ENCODE measurements around the gene COPS9. TPM values are rescaled to one million over a fixed set of nuclear protein-coding genes. Genes with fewer than 3 reads are reported as not detected.

Gene COPS9
- total RNA-seq, 2 experiments from 2014 or later: 85.2 to 99.9 TPM

DNA sequence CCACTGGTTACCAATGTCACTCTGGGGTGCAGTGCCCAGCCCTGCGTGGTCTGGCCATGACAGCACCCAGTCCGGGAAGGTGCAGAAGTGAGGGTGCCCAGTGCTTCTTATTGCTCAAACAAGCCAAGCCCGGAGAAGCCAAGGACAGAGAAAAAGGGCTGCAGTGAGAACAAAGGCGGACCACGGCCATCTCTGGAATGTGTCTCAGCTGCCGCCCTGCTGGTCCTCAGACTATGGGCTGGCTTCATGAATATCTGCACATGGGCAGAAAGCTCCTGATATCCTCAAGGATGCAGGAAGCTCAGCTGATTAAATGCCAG is 28.7 kb downstream of the COPS9 start:
- Mint-ChIP-seq H3K27ac (no peak overlapping the region), H3K4me1 (ENCODE audit: low read depth) (no peaks in the 10 kb centered on the region), H3K4me3 (no peak overlapping the region), H3K27me3 (peaks cover 23% of the 10 kb centered on the region), H3K36me3 (no peaks in the 10 kb centered on the region), H3K9me3 (no peaks in the 10 kb centered on the region)
- intact Hi-C loops (cut with micrococcal nuclease): no loop called here
- DNase-seq: no peak
- POLR2A ChIA-PET: no interaction called here
- CTCF ChIA-PET: no interaction called here

DNA sequence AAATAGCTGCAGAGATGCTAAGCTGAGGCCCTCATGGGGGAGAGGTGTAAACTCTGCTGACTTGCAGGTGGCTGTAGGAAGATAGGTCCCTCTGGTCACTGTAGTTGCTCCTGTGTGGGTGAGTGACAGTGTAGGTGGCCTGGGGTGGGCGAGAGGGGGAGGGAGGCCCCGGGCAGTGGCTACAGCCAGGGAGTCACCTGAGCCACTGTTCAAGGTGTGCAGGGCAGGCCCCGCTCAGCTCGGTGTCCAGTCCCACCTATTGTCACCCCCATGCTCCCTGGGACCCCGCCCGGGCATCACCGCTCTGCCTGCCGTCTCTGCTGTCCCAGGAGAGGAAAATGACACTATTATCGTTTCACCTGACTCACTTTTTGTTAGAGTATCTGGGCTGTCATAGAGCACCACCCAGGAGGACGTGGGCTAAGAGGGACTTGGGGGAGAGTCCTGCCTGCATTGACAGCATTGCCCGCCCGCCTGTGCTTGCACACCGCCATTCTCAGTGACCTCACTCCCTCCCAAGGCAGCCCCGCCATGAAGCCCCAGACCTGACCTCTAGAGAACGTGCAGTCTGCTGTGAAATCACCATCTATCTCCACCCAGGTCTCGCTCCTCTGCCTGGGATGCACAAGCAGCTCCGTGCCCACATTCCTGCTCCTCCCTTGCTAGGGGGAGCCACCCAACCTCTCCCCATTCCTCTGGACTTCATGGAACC is 29.2 kb downstream of the COPS9 start:
- peaks cover 19% of the 10 kb centered on the region for H3K27me3 Mint-ChIP-seq
- H3K36me3 Mint-ChIP-seq: no peaks in the 10 kb centered on the region
- H3K27ac Mint-ChIP-seq: no peak overlapping the region
- no peak for DNase-seq
- CTCF ChIA-PET: no interaction called here
- no peak overlapping the region for H3K4me3 Mint-ChIP-seq
- POLR2A ChIA-PET: no interaction called here
- no peaks in the 10 kb centered on the region for H3K4me1 Mint-ChIP-seq (ENCODE audit: low read depth)
- intact Hi-C loops (cut with micrococcal nuclease): no loop called here
- no peaks in the 10 kb centered on the region for H3K9me3 Mint-ChIP-seq

- ChIA-PET POLR2A (no interaction called here), CTCF (no interaction called here)
- Mint-ChIP-seq H3K4me1 (ENCODE audit: low read depth) (no peaks in the 10 kb centered on the region), H3K4me3 (no peak overlapping the region), H3K27me3 (peaks cover 15% of the 10 kb centered on the region), H3K27ac (no peak overlapping the region), H3K36me3 (no peaks in the 10 kb centered on the region), H3K9me3 (no peaks in the 10 kb centered on the region)
- intact Hi-C loops (cut with micrococcal nuclease): no loop called here
- DNase-seq: no peak
Measured at GRCh38 chr2:240105982-240106381, 30.1 kb downstream of the COPS9 start.

DNA sequence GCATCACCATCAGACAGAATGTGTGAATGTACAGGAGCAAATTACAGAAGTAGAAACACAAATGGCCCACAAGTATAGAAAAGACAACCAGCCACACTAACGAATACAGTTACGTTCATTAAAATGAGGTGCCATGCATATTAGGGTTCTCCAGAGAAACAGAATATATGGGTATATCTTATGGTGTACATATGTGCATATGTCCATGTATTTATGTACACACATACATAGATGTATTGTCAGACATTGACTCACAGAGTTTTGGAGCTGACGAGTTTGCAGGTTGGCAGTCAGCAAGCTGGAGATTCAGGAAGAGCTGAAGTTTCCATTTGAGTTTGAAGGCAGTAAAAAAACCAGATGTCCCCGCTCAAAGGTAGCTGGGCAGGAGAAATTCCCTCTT is 33.0 kb downstream of the COPS9 start:
- no peak for DNase-seq
- Mint-ChIP-seq H3K27me3 (peaks cover 26% of the 10 kb centered on the region), H3K4me1 (ENCODE audit: low read depth) (no peaks in the 10 kb centered on the region), H3K27ac (no peak overlapping the region), H3K36me3 (peaks cover 2% of the 10 kb centered on the region), H3K9me3 (no peaks in the 10 kb centered on the region), H3K4me3 (no peak overlapping the region)
- ChIA-PET POLR2A (no interaction called here), CTCF (no interaction called here)
- intact Hi-C loops (cut with micrococcal nuclease): no loop called here

GRCh38 chr2:240098349-240098748 is 37.8 kb downstream of the COPS9 start:
- DNase-seq: no peak
- H3K9me3 Mint-ChIP-seq: peaks cover 5% of the 10 kb centered on the region
- peaks cover 59% of the 10 kb centered on the region for H3K27me3 Mint-ChIP-seq
- POLR2A ChIA-PET: no interaction called here
- intact Hi-C loops (cut with micrococcal nuclease): no loop called here
- H3K4me1 Mint-ChIP-seq (ENCODE audit: low read depth): no peaks in the 10 kb centered on the region
- peaks cover 7% of the 10 kb centered on the region for H3K36me3 Mint-ChIP-seq
- H3K4me3 Mint-ChIP-seq: no peak overlapping the region
- no peak overlapping the region for H3K27ac Mint-ChIP-seq
- CTCF ChIA-PET: no interaction called here

DNA sequence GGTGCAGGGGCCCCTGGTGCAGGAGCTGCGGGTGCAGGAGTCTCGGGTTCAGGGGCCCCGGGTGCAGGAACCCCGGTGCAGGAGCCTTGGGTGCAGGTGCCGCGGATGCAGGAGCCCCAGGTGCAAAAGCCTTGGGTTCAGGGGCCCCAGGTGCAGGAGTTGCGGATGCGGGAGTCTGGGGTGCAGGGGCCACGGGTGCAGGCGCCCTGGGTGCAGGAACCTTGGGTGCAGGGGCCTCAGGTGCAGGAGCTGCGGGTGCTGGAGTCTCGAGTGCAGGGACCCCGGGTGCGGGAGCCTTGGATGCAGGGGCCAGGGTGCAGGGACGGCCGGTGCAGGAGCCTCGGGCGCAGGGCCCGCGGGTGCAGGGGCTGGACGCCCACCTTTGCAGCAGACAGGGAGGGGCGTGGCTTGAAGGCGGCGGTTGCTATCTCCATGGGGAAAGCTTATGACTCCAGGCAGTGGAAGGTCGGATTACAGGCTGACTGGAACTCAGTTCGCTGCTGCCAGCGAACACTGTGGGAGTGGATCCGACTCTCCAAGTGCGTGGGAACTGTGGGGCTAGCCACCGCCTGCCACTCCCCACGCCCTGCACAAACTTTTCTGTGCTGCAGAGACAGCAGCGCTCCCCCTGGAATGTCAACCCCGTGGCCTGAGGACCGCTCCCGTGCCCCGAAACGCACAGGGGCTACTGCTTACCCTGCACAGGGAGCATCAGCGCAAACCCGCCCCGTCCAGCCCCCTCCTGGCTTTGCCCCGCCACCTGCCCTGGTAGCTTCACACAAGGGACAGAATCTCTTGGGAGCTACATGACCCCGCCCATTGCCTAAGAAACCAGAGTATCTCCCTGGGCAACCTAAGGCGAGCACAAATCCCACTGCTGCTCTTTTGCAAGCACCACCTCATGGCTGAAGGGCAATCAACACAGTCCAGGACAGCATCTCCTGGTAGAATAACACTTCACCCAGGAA is 40.3 kb downstream of the COPS9 start:
- Mint-ChIP-seq H3K4me3 (no peak overlapping the region), H3K9me3 (peaks cover 5% of the 10 kb centered on the region), H3K36me3 (peaks cover 7% of the 10 kb centered on the region), H3K4me1 (ENCODE audit: low read depth) (no peaks in the 10 kb centered on the region), H3K27me3 (peaks cover 66% of the 10 kb centered on the region), H3K27ac (no peak overlapping the region)
- intact Hi-C loops (cut with micrococcal nuclease): no loop called here
- CTCF ChIA-PET: interaction anchor here (0.9 kb wide), 1 partner anchor 35 kb away, joined by 3 read pairs; no protein-coding TSS in a partner anchor
- DNase-seq: no peak
- POLR2A ChIA-PET: no interaction called here

DNA sequence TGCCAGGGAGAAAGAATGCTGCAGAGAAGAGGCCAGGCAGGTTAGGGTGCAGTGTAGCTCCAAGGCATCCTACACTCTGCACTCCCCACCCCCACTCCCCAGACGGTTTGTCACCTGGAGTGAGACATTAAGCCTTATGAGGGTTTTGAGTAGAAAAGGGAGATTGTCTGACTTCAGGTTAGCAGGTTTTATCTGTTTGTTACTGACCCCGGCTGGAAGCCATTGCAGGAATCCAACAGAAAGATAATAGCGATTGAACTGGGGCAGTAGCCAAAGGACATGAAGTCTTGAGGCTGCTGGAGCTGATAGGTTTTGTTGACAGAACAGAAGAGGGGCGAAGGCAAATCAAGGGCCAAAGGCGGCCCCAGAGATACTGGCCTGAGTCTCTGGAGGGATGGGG is 46.8 kb downstream of the COPS9 start:
- H3K36me3 Mint-ChIP-seq: no peaks in the 10 kb centered on the region
- H3K27ac Mint-ChIP-seq: no peak overlapping the region
- no peaks in the 10 kb centered on the region for H3K4me1 Mint-ChIP-seq (ENCODE audit: low read depth)
- no peak overlapping the region for H3K4me3 Mint-ChIP-seq
- intact Hi-C loops (cut with micrococcal nuclease): no loop called here
- peaks cover 36% of the 10 kb centered on the region for H3K27me3 Mint-ChIP-seq
- POLR2A ChIA-PET: no interaction called here
- CTCF ChIA-PET: interaction anchor here (1.1 kb wide), 1 partner anchor 155 kb away, joined by 3 read pairs; no protein-coding TSS in a partner anchor
- DNase-seq: no peak
- H3K9me3 Mint-ChIP-seq: peaks cover 21% of the 10 kb centered on the region

DNA sequence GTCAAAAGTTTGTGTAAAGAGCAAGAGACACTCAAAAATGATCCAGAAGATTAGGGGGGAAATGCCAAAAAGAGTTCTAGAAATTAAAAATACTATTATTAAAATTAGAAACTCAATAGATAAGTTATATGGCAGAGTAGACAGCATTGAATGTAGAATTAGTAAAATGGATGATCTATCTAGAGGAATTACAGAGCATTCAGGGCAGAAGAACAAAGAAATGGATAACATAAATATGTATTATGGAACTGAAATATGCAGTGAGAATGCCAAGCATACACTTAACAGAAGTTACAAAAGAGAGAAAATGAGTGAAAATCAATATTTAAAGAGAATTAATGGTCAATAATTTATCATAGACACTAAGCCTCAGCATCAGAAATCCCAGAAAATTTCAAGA is 49.5 kb downstream of the COPS9 start:
- H3K4me3 Mint-ChIP-seq: no peak overlapping the region
- no peaks in the 10 kb centered on the region for H3K4me1 Mint-ChIP-seq (ENCODE audit: low read depth)
- ChIA-PET CTCF (no interaction called here), POLR2A (no interaction called here)
- DNase-seq: no peak
- no peak overlapping the region for H3K27ac Mint-ChIP-seq
- peaks cover 22% of the 10 kb centered on the region for H3K27me3 Mint-ChIP-seq
- H3K9me3 Mint-ChIP-seq: peaks cover 21% of the 10 kb centered on the region
- H3K36me3 Mint-ChIP-seq: no peaks in the 10 kb centered on the region
- intact Hi-C loops (cut with micrococcal nuclease): no loop called here

Other genes starting within 250 kb of the COPS9 start
- gene NDUFA10, start 111.0 kb downstream of the COPS9 start, total RNA-seq: 100 to 1,000 TPM; 133 to 134 TPM
- not detected for gene OR6B2, start 105.9 kb downstream of the COPS9 start, total RNA-seq
- not detected for gene OR6B3, start 82.8 kb downstream of the COPS9 start, total RNA-seq
- gene OTOS, start 4.4 kb upstream of the COPS9 start, total RNA-seq: not detected

Measured in activated CD4-positive, alpha-beta memory T cell treated with anti-CD3 and anti-CD28 coated beads for 36 hours (primary cell).